T-helper 1 cell treated with Interleukin-12 subunit alpha and Interleukin-12 subunit beta and Interleukin-4 antibody, amounts not matched to agents 30 ng/mL and 1 ng/mL, for 36 hours (primary cell): ENCODE results near the gene CARM1. TPM values are rescaled to one million over a fixed set of nuclear protein-coding genes. Genes with fewer than 3 reads are reported as not detected.

Source experiments
- intact Hi-C: fragments of 100-400 bp; cut with micrococcal nuclease; formaldehyde crosslinking; loops from one replicate; pipeline ENCODE4 v1.15.1; 2024
- total RNA-seq: library from RNA; stranded (reverse); gene quantifications from 2 replicates; pipeline ENCODE4 v1.2.3, GENCODE V29; 2022

The CARM1 gene
- total RNA-seq, 1 donor from 2014 or later: 44.6 TPM

- intact Hi-C loops: no loop called here
These were observed 25.6 kb downstream of the CARM1 start for GRCh38 chr19:10896851-10897526.

GRCh38 chr19:10898633-10899032, 27.3 kb downstream of the CARM1 start:
- intact Hi-C loops: no loop called here

- intact Hi-C loops: no loop called here
These were observed 27.8 kb downstream of the CARM1 start for GRCh38 chr19:10899151-10899653.

GRCh38 chr19:10907925-10908324, 36.6 kb downstream of the CARM1 start:
- intact Hi-C loops: no loop called here

GRCh38 chr19:10908380-10908960, 37.1 kb downstream of the CARM1 start:
- intact Hi-C loops: no loop called here

- intact Hi-C loops: no loop called here
These were observed 40.4 kb downstream of the CARM1 start for GRCh38 chr19:10911579-10912363.

- intact Hi-C loops: no loop called here
These were observed 41.3 kb downstream of the CARM1 start for GRCh38 chr19:10912619-10913018.

GRCh38 chr19:10913716-10914340, 42.5 kb downstream of the CARM1 start:
- intact Hi-C loops: no loop called here

GRCh38 chr19:10915130-10916091, 44.1 kb downstream of the CARM1 start:
- intact Hi-C loops: no loop called here

- intact Hi-C loops: no loop called here
These were observed 45.2 kb downstream of the CARM1 start for GRCh38 chr19:10916602-10917001.

GRCh38 chr19:10918359-10918758, 47.0 kb downstream of the CARM1 start:
- intact Hi-C loops: no loop called here

- intact Hi-C loops: no loop called here
These were observed 48.3 kb downstream of the CARM1 start for GRCh38 chr19:10919352-10920287.

GRCh38 chr19:10920288-10920655, 48.9 kb downstream of the CARM1 start:
- intact Hi-C loops: no loop called here

GRCh38 chr19:10920781-10921180, 49.4 kb downstream of the CARM1 start:
- intact Hi-C loops: no loop called here

- intact Hi-C loops: no loop called here
These were observed 50.0 kb downstream of the CARM1 start for GRCh38 chr19:10921199-10921909.

GRCh38 chr19:10921910-10922637, 50.7 kb downstream of the CARM1 start:
- intact Hi-C loops: no loop called here

GRCh38 chr19:10922638-10923014, 51.3 kb downstream of the CARM1 start:
- intact Hi-C loops: no loop called here
